ENCODE measurements around the gene ARL15.
"Not testable (repeated sequence)": the region's sequence is repeated elsewhere in the genome, so short reads cannot be mapped to it uniquely, and the experiment has no call there.

The ARL15 gene

DNA sequence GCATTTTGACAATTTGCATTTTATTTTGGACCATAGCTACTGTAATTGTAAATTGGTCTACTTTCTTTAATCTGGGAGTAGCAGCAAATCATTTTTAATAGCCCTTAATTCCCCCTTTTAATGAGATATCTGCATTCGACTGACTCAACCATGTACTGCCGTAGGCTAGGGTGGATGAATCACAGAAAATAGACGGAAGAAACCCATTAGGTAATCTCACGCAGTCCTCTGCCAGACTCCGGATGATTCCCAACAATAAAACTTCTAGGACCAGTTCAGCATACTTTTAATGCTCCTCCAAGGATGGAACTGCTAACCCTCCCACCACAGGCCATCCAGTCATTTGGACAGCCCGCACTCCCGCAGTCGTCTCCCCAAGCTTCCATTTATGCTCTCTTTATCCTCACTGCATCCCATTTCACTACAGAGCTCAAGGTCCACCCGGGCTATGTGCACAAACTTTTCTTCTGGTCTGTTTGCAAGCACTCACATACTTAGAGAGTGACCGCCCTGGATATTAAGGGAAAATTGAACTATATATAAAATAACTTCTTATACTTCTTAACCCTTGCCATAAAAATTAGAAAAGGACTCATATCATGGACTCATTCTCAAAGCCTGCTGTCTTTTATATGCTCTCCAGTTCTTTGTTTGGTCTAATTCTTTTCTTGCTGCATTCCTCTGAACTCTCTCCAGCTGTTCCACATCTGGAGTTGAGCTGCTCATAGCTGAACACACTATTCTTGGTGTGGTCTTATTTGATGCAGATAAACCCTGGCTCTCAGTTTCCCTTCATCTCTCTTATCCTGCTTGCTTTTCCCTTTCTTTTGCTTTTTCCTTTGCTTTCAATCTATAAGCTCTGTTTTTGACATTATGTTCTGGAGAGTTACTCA lies 326.6 kb downstream of the ARL15 start:
- TF ChIP-seq POLR2A (IDR thresholded peaks at IDR 0.05; ENCODE audit: extremely low read depth, insufficient read length) = no peak
- TF ChIP-seq CTCF (IDR thresholded peaks at IDR 0.05; ENCODE audit: low read depth, low read length) = no peak
- no peak for TF ChIP-seq MYC (IDR thresholded peaks at IDR 0.05; ENCODE audit: low read depth, low read length)
- TF ChIP-seq MAX (IDR thresholded peaks at IDR 0.05; ENCODE audit: low read depth, low read length) = no peak
- no peak for DNase-seq (ENCODE audit: low read depth)
- H3K4me3 ChIP-seq (ENCODE audit: low read depth, low read length) = no peak overlapping the region

DNA sequence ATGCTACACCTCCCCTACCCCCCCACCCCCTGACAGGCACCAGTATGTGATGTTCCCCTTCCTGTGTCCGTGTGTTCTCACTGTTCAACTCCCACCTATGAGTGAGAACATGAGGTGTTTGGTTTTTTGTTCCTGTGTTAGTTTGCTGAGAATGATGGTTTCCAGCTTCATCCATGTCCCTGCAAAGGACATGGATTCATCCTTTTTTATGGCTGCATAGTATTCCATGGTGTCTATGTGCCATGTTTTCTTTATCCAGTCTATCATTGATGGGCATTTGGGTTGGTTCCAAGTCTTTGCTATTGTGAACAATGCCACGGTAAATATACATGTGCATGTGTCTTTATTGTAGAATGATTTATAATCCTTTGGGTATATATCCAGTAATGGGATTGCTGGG lies 328.1 kb downstream of the ARL15 start:
- DNase-seq (ENCODE audit: low read depth); H3K4me3 ChIP-seq (ENCODE audit: low read depth, low read length): not testable (repeated sequence)

DNA sequence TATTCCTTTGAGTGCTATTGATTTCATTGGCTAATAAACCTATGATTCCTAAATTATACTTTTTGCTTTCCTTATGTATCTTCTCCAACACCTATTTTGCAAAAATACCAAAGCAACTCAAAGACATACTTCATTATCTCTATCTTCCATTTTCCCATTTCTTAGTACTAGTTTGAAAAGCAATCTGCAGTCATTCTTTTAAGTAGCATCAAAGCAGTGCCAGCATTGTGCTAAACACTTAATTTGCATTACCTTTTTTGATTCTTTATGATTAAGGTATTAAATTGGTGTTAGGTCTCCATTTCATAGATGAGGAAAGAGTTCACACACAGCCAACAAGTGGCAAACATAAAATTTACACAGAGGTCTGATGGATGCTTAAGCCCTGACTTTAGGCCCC lies 330.3 kb downstream of the ARL15 start:
- no peak overlapping the region for H3K4me3 ChIP-seq (ENCODE audit: low read depth, low read length)
- DNase-seq (ENCODE audit: low read depth) = no peak
- no peak for TF ChIP-seq MAX (IDR thresholded peaks at IDR 0.05; ENCODE audit: low read depth, low read length)
- no peak for TF ChIP-seq MYC (IDR thresholded peaks at IDR 0.05; ENCODE audit: low read depth, low read length)
- no peak for TF ChIP-seq POLR2A (IDR thresholded peaks at IDR 0.05; ENCODE audit: extremely low read depth, insufficient read length)
- no peak for TF ChIP-seq CTCF (IDR thresholded peaks at IDR 0.05; ENCODE audit: low read depth, low read length)

DNA sequence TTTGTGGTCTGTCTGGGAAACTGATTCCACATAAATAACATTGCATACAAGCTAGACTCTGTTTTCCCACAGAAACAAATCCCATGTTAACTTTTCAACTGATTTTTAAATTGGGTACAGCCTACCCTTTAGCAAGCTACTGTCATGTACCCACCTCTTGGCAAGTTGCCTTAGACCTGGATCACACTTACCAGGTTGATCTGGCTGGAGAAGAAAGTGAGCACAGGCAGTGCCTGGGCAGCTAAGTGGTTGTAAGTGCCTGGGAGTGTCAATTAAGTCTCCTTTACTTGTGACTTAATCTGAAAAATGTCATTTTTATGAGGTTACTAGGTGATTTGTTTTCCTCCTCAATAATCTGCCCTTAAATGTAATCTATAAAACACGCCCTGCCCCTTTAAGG lies 336.4 kb downstream of the ARL15 start:
- DNase-seq (ENCODE audit: low read depth) = no peak
- no peak overlapping the region for H3K4me3 ChIP-seq (ENCODE audit: low read depth, low read length)
- TF ChIP-seq POLR2A (IDR thresholded peaks at IDR 0.05; ENCODE audit: extremely low read depth, insufficient read length) = no peak
- TF ChIP-seq CTCF (IDR thresholded peaks at IDR 0.05; ENCODE audit: low read depth, low read length) = no peak
- no peak for TF ChIP-seq MAX (IDR thresholded peaks at IDR 0.05; ENCODE audit: low read depth, low read length)
- TF ChIP-seq MYC (IDR thresholded peaks at IDR 0.05; ENCODE audit: low read depth, low read length) = no peak

- TF ChIP-seq POLR2A (IDR thresholded peaks at IDR 0.05; ENCODE audit: extremely low read depth, insufficient read length) = no peak
- TF ChIP-seq MYC (IDR thresholded peaks at IDR 0.05; ENCODE audit: low read depth, low read length) = no peak
- no peak for TF ChIP-seq MAX (IDR thresholded peaks at IDR 0.05; ENCODE audit: low read depth, low read length)
- TF ChIP-seq CTCF (IDR thresholded peaks at IDR 0.05; ENCODE audit: low read depth, low read length) = no peak
- no peak overlapping the region for H3K4me3 ChIP-seq (ENCODE audit: low read depth, low read length)
- no peak for DNase-seq (ENCODE audit: low read depth)
These were observed 338.1 kb downstream of the ARL15 start for GRCh38 chr5:53972314-53972713.

DNA sequence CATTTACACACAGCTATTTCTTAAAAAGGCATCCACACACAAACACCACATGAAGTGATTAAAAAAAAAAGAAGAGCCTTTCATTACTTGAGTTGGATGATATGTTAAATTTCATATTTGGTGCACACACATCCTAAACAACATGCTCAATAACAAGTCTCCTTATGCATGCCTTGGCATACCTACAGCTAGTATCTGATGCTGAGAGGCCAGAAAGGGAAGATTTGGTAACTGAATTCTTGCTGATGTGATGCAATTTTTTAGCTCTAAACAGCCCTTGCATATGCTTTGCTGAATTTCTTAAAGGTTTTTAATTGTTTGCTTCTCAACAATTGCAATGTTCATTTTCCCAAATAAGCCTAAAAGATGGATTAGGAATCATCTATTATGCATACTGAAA lies 338.8 kb downstream of the ARL15 start:
- no peak overlapping the region for H3K4me3 ChIP-seq (ENCODE audit: low read depth, low read length)
- no peak for DNase-seq (ENCODE audit: low read depth)
- TF ChIP-seq POLR2A (IDR thresholded peaks at IDR 0.05; ENCODE audit: extremely low read depth, insufficient read length) (no peak), MAX (IDR thresholded peaks at IDR 0.05; ENCODE audit: low read depth, low read length) (no peak), CTCF (IDR thresholded peaks at IDR 0.05; ENCODE audit: low read depth, low read length) (no peak), MYC (IDR thresholded peaks at IDR 0.05; ENCODE audit: low read depth, low read length) (no peak)
